K562 (cell line): ENCODE data around the gene RHEBL1. TPM values are rescaled to one million over a fixed set of nuclear protein-coding genes. Genes with fewer than 3 reads are reported as not detected.

Experiments
- FIP1L1 ChIP-seq: fragments of 200-400 bp; formaldehyde crosslinking; IDR thresholded peaks from 2 replicates; pipeline ENCODE4 v1.6.1; 2018; ENCODE audit warnings: mild to moderate bottlenecking, low read depth, low read length; ENCODE audit not compliant: poor library complexity, severe bottlenecking
- FOXJ2 ChIP-seq: fragments of 200-800 bp; sonication (Bioruptor generic); IDR thresholded peaks from 2 replicates; pipeline ENCODE4 v1.6.1; 2016; ENCODE audit warnings: missing genetic modification characterization, missing compliant biosample characterization
- HOXB6 ChIP-seq: fragments of 250-450 bp; sonication (Bioruptor Pico); IDR thresholded peaks from 2 replicates; pipeline ENCODE4 v1.5.1; 2022; ENCODE audit warnings: mild to moderate bottlenecking, borderline replicate concordance
- PHB ChIP-seq: fragments of 250-450 bp; sonication (Bioruptor Pico); IDR thresholded peaks from 2 replicates; pipeline ENCODE4 v1.5.0; 2021
- POLR2H ChIP-seq: IDR thresholded peaks from 2 replicates; pipeline ENCODE4 v1.6.1; 2016; ENCODE audit warnings: missing genetic modification characterization, low read depth, mild to moderate bottlenecking, control low read depth, missing compliant biosample characterization, moderate library complexity
- SMAD2 ChIP-seq: fragments of 150-350 bp; IDR thresholded peaks from 2 replicates; pipeline ENCODE4 v1.6.1; 2014; ENCODE audit warnings: low read depth, mild to moderate bottlenecking, low read length
- SRSF1 ChIP-seq: fragments of 200-400 bp; formaldehyde crosslinking; IDR thresholded peaks from 2 replicates; pipeline ENCODE4 v1.6.1; 2017; ENCODE audit warnings: mild to moderate bottlenecking, low read depth, low read length, moderate library complexity
- STAT5B ChIP-seq: fragments of 250-450 bp; sonication (Bioruptor Pico); IDR thresholded peaks from 2 replicates; pipeline ENCODE4 v1.8.0; 2021; ENCODE audit warnings: mild to moderate bottlenecking, inconsistent platforms
- polyA plus RNA-seq, 8 experiments: library from polyadenylated mRNA; depleted of rRNA in 4 of 8; stranded (reverse) in 5 of 8; unstranded in 3 of 8; fragments of >200 nt; fragmentation: Nextera tagmentation in 2 of 8; fragmentation: Illumina TruSeq in 1 of 8; extraction: Ambion mirVana in 2 of 8; extraction: Trizol in 1 of 8; gene quantifications; 2 replicates each; pipeline versions ENCODE4 v1.2.1 to v1.2.3, GENCODE V29; 2011 to 2014; ENCODE audit warnings: inconsistent platforms in 1 of 8, missing spikeins in 1 of 8
- total RNA-seq, 7 experiments: library from RNA; depleted of rRNA in 6 of 7; stranded (reverse); fragments of >200 nt in 6 of 7; fragmentation: Illumina TruSeq in 2 of 7; extraction: Trizol in 2 of 7; gene quantifications; 2 replicates each; pipeline versions ENCODE4 v1.2.1 to v1.2.3, GENCODE V29; 2011 to 2021; ENCODE audit warnings: low replicate concordance in 1 of 7
- TF ChIP-seq, protein P1 (sequence below), 2 experiments: IDR thresholded peaks; 2 replicates each; pipeline ENCODE4 v1.6.1; 2012; ENCODE audit warnings: improper control_type of control experiment in 2 of 2, low read depth in 2 of 2, low read length in 2 of 2, borderline replicate concordance in 1 of 2
- TF ChIP-seq, protein P2 (sequence below): fragments of 250-450 bp; sonication (Bioruptor Pico); IDR thresholded peaks from 2 replicates; pipeline ENCODE4 v1.8.0; 2021; ENCODE audit warnings: mild to moderate bottlenecking, moderate library complexity

Gene RHEBL1
- total and polyA plus RNA-seq, 9 of the 15 experiments (the other 6 are each of a cell fraction or from before 2014, with no cell fraction given), result 4.3 to 36.1 (median 8.2) TPM

DNA sequence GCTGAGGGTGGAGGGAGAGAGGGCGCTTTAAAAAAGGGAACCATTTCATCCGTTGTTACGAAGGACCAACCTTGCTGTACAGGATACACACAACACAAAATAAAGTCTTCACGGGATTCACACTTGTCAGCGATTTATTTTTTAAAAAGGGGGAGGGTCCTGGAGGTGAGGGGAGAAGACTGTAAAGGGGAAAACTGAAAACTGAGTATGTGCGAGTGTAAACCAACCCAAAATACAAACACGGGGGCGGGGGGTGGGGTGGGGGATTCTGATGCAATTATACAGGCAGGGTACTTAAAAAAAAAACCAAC, 50.7 kb downstream of the RHEBL1 start (continued):
- TF ChIP-seq, protein P1, sequence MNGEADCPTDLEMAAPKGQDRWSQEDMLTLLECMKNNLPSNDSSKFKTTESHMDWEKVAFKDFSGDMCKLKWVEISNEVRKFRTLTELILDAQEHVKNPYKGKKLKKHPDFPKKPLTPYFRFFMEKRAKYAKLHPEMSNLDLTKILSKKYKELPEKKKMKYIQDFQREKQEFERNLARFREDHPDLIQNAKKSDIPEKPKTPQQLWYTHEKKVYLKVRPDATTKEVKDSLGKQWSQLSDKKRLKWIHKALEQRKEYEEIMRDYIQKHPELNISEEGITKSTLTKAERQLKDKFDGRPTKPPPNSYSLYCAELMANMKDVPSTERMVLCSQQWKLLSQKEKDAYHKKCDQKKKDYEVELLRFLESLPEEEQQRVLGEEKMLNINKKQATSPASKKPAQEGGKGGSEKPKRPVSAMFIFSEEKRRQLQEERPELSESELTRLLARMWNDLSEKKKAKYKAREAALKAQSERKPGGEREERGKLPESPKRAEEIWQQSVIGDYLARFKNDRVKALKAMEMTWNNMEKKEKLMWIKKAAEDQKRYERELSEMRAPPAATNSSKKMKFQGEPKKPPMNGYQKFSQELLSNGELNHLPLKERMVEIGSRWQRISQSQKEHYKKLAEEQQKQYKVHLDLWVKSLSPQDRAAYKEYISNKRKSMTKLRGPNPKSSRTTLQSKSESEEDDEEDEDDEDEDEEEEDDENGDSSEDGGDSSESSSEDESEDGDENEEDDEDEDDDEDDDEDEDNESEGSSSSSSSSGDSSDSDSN (IDR thresholded peaks at IDR 0.05; ENCODE audit: borderline replicate concordance in 1 of 2, low read depth in 2 of 2, low read length in 2 of 2), result no peak
- TF ChIP-seq HOXB6 (CRISPR knock-in tag) (no peak), SMAD2 (no peak), FOXJ2 (tag) (no peak), STAT5B (CRISPR knock-in tag) (no peak), POLR2H (peak; percentile 83), PHB (CRISPR knock-in tag) (no peak), SRSF1 (no peak), FIP1L1 (no peak)
- TF ChIP-seq, protein P2, sequence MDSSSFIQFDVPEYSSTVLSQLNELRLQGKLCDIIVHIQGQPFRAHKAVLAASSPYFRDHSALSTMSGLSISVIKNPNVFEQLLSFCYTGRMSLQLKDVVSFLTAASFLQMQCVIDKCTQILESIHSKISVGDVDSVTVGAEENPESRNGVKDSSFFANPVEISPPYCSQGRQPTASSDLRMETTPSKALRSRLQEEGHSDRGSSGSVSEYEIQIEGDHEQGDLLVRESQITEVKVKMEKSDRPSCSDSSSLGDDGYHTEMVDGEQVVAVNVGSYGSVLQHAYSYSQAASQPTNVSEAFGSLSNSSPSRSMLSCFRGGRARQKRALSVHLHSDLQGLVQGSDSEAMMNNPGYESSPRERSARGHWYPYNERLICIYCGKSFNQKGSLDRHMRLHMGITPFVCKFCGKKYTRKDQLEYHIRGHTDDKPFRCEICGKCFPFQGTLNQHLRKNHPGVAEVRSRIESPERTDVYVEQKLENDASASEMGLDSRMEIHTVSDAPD (CRISPR knock-in tag), result no peak
